Body of pancreas (tissue), 4 donors: ENCODE results near the gene NKAPD1. TPM values are rescaled to one million over a fixed set of nuclear protein-coding genes. Genes with fewer than 3 reads are reported as not detected.
A peak's percentile ranks its signal among the peaks of the same experiment; 100 is the strongest.

Source experiments
- ATAC-seq: fragments of 150-250 bp; one replicate; pipeline ENCODE4 v1.9.1; 2016
- DNase-seq, 4 donors: peaks; one replicate each; pipeline ENCODE4 v3.0.0-alpha.2; 2019
- H3K27ac ChIP-seq, 4 donors: fragments of 200-600 bp; sonication (generic); 1 replicate in 3 of 4; 2 replicates in 1 of 4; pipeline versions ENCODE4 v1.5.1 to v1.6.1; 2016 to 2019; ENCODE audit warnings: mild to moderate bottlenecking in 1 of 4, mixed read lengths in 1 of 4, moderate library complexity in 1 of 4
- H3K27me3 ChIP-seq, 2 donors: fragments of 200-600 bp; sonication (generic); one replicate each; pipeline ENCODE4 v1.6.0; 2016; ENCODE audit warnings: mild to moderate bottlenecking in 1 of 2
- H3K36me3 ChIP-seq, 2 donors: fragments of 200-600 bp; sonication (generic); replicated peaks in 1 of 2; 2 replicates each; pipeline ENCODE4 v1.5.1; 2016; ENCODE audit warnings: low read depth in 2 of 2; ENCODE audit not compliant: insufficient read depth in 1 of 2
- H3K4me1 ChIP-seq: fragments of 200-600 bp; sonication (generic); one replicate; pipeline ENCODE4 v1.6.0; 2016
- H3K4me3 ChIP-seq, 2 donors: fragments of 200-600 bp; sonication (generic); 1 replicate in 1 of 2; 2 replicates in 1 of 2; pipeline ENCODE4 v1.5.1; 2016 to 2019
- H3K9me3 ChIP-seq, 3 donors: fragments of 200-600 bp; sonication (generic); 1 replicate in 2 of 3; 2 replicates in 1 of 3; pipeline ENCODE4 v1.5.1; 2016
- POLR2A ChIP-seq, 3 donors: fragments of 450-650 bp; IDR thresholded peaks; one replicate each; pipeline ENCODE4 v1.6.1; 2016; ENCODE audit warnings: antibody characterized with exemption in 3 of 3, mild to moderate bottlenecking in 2 of 3
- WGBS, 2 donors: methylation state at CpG; one replicate each; pipeline ENCODE4 v1.1.5; 2017; 5-methylcytosine and 5-hydroxymethylcytosine counted together
- intact Hi-C: fragments of 100-400 bp; cut with DNase I; formaldehyde crosslinking; loops from one replicate; pipeline ENCODE4 v1.15.1; 2023
- small RNA-seq: library from RNA; depleted of rRNA; stranded (forward); fragments of <200 nt; gene quantifications from one replicate; pipeline ENCODE3, GENCODE V24; 2016
- total RNA-seq, 2 donors: library from RNA; depleted of rRNA; stranded (reverse); fragments of >200 nt; gene quantifications; one replicate each; pipeline ENCODE4 v1.1.0, GENCODE V29; 2016
- TF ChIP-seq, protein P1 (sequence below), 7 experiments: fragments of 450-650 bp in 4 of 7; fragments of 200-600 bp in 3 of 7; sonication (generic) in 3 of 7; IDR thresholded peaks; one replicate each; pipeline ENCODE4 v1.5.1; 2016 to 2019; ENCODE audit warnings: antibody characterized with exemption in 7 of 7

NKAPD1 gene
- total RNA-seq, 2 donors from 2014 or later: 8.3 to 10.5 TPM

DNA sequence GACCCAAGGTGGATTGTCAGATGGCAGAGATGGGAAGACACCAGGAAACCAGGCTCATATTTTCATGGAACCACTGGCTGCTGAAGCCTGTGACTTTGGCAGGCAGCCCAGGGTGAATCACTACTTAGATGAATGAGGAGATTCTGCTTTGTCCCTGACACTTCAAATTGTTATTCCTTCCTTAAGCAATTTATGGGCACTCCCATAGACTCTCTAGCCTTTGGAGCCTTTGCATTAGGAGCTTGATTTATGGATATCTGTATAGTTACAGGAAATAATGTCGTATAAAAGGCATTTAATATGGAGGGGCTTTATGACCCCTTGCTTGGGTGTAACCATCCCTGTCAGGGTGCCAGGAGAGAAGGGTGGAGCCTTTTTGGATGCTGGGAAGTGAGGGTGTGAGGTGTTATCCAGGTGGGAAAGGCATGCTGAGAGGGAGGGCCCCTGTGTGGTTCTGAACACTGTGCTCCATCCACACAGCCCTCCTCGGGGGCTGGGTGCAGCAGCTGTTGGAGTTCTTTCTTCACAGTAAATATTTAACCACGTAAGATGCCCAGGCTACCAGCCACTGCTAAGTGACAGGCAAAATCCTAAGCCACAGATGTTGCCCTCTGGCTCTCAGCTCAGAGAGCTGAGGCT lies 54.5 kb downstream of the NKAPD1 start:
- intact Hi-C loops: no loop called here
- 56 to 82% methylated on average over 2 to 3 of the region's 3 CpGs for WGBS, 2 donors
- Histone ChIP-seq H3K27me3 (no peaks in the 10 kb centered on the region), H3K9me3 (no peaks in the 10 kb centered on the region), H3K27ac (no peak overlapping the region), H3K36me3 (no peaks in the 10 kb centered on the region), H3K4me1 (no peaks in the 10 kb centered on the region), H3K4me3 (no peak overlapping the region)
- DNase-seq (peak in 3 of 4 donors; percentile 21 to 46 (median 43)), ATAC-seq (no peak)
- TF ChIP-seq, protein P1, sequence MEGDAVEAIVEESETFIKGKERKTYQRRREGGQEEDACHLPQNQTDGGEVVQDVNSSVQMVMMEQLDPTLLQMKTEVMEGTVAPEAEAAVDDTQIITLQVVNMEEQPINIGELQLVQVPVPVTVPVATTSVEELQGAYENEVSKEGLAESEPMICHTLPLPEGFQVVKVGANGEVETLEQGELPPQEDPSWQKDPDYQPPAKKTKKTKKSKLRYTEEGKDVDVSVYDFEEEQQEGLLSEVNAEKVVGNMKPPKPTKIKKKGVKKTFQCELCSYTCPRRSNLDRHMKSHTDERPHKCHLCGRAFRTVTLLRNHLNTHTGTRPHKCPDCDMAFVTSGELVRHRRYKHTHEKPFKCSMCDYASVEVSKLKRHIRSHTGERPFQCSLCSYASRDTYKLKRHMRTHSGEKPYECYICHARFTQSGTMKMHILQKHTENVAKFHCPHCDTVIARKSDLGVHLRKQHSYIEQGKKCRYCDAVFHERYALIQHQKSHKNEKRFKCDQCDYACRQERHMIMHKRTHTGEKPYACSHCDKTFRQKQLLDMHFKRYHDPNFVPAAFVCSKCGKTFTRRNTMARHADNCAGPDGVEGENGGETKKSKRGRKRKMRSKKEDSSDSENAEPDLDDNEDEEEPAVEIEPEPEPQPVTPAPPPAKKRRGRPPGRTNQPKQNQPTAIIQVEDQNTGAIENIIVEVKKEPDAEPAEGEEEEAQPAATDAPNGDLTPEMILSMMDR (IDR thresholded peaks at IDR 0.05): no peak
- no peak for TF ChIP-seq POLR2A (IDR thresholded peaks at IDR 0.05)

- intact Hi-C loops: no loop called here
Measured at GRCh38 chr11:112129656-112130055, 55.6 kb downstream of the NKAPD1 start.

GRCh38 chr11:112132737-112133136 lies 58.6 kb downstream of the NKAPD1 start:
- no peak for DNase-seq
- 64 to 87% methylated on average over 2 of the region's 2 CpGs for WGBS, 2 donors
- no peak overlapping the region for H3K4me3 ChIP-seq
- ATAC-seq: no peak
- no peaks in the 10 kb centered on the region for H3K36me3 ChIP-seq
- H3K4me1 ChIP-seq: no peaks in the 10 kb centered on the region
- H3K27ac ChIP-seq: no peak overlapping the region
- no peaks in the 10 kb centered on the region for H3K27me3 ChIP-seq
- intact Hi-C loops: no loop called here
- H3K9me3 ChIP-seq: no peaks in the 10 kb centered on the region
- TF ChIP-seq, protein P1 (IDR thresholded peaks at IDR 0.05): no peak
- no peak for TF ChIP-seq POLR2A (IDR thresholded peaks at IDR 0.05)

More at GRCh38 chr11:112129656-112130055, 55.6 kb downstream of the NKAPD1 start:
- H3K27ac ChIP-seq: no peak overlapping the region
- no peaks in the 10 kb centered on the region for H3K9me3 ChIP-seq
- DNase-seq: peak in 1 of 4 donors; percentile 36
- H3K4me1 ChIP-seq: no peaks in the 10 kb centered on the region
- WGBS, 2 donors: 61 to 79% methylated on average over 5 of the region's 5 CpGs
- H3K27me3 ChIP-seq: no peaks in the 10 kb centered on the region
- TF ChIP-seq, protein P1 (IDR thresholded peaks at IDR 0.05): no peak
- no peak for TF ChIP-seq POLR2A (IDR thresholded peaks at IDR 0.05)
- H3K4me3 ChIP-seq: no peak overlapping the region
- no peaks in the 10 kb centered on the region for H3K36me3 ChIP-seq
- no peak for ATAC-seq

- H3K9me3 ChIP-seq: no peaks in the 10 kb centered on the region
- no peaks in the 10 kb centered on the region for H3K27me3 ChIP-seq
- no peak overlapping the region for H3K27ac ChIP-seq
- intact Hi-C loops: no loop called here
- WGBS, 2 donors: 89 to 98% methylated on average over 3 to 4 of the region's 4 CpGs
- no peak overlapping the region for H3K4me3 ChIP-seq
- ATAC-seq: no peak
- H3K36me3 ChIP-seq: no peaks in the 10 kb centered on the region
- TF ChIP-seq, protein P1 (IDR thresholded peaks at IDR 0.05): no peak
- TF ChIP-seq POLR2A (IDR thresholded peaks at IDR 0.05): no peak
- no peaks in the 10 kb centered on the region for H3K4me1 ChIP-seq
- no peak for DNase-seq
Measured at GRCh38 chr11:112134473-112134872, 60.4 kb downstream of the NKAPD1 start.

Small RNA genes within 50 kb of the gene (small RNA-seq; reads per million reads assigned to genes)
- not detected for gene AP000907.3
- not detected for gene RNU6-893P

Other genes starting within 250 kb of the NKAPD1 start
- 10 to 100 TPM; 25.9 to 60.3 TPM for gene ALG9, start 202.7 kb upstream of the NKAPD1 start, total RNA-seq
- gene FDXACB1, start 195.1 kb upstream of the NKAPD1 start, total RNA-seq: 1 to 10 TPM in 1 of 2 donors, not detected in 1; 2.1 TPM
- 10 to 100 TPM in 1 of 2 donors, 1 to 10 TPM in 1; 7.8 to 31.6 TPM for gene CFAP68, start 194.8 kb upstream of the NKAPD1 start, total RNA-seq
- 10 to 100 TPM; 10.4 to 61.0 TPM for gene CRYAB, start 162.5 kb upstream of the NKAPD1 start, total RNA-seq
- not detected for gene HSPB2, start 161.6 kb upstream of the NKAPD1 start, total RNA-seq
- 10 to 100 TPM in 1 of 2 donors, 1 to 10 TPM in 1; 4.6 to 14.8 TPM for gene C11orf52, start 155.4 kb upstream of the NKAPD1 start, total RNA-seq
- gene DIXDC1, start 137.0 kb upstream of the NKAPD1 start, total RNA-seq: 10 to 100 TPM; 14.0 to 23.4 TPM
- 10 to 100 TPM; 10.4 to 10.5 TPM for gene DLAT, start 48.9 kb upstream of the NKAPD1 start, total RNA-seq
- gene PIH1D2, start 282 bp upstream of the NKAPD1 start, total RNA-seq: 1 to 10 TPM in 1 of 2 donors, not detected in 1; 1.3 TPM
- 1 to 10 TPM; 7.5 to 9.6 TPM for gene TIMM8B, start 12.5 kb downstream of the NKAPD1 start, total RNA-seq
- gene SDHD, start 12.6 kb downstream of the NKAPD1 start, total RNA-seq: 10 to 100 TPM; 27.4 to 68.5 TPM
- gene IL18, start 89.8 kb downstream of the NKAPD1 start, total RNA-seq: 10 to 100 TPM in 1 of 2 donors, 1 to 10 TPM in 1; 3.3 to 22.8 TPM
- gene TEX12, start 93.1 kb downstream of the NKAPD1 start, total RNA-seq: not detected
- 1 to 10 TPM; 3.6 to 4.2 TPM for gene BCO2, start 101.2 kb downstream of the NKAPD1 start, total RNA-seq
- gene PTS, start 152.1 kb downstream of the NKAPD1 start, total RNA-seq: 10 to 100 TPM; 20.1 to 25.7 TPM
- gene PLET1, start 186.6 kb downstream of the NKAPD1 start, total RNA-seq: not detected